ENCODE data around the gene ERMAP. TPM values are rescaled to one million over a fixed set of nuclear protein-coding genes. Genes with fewer than 3 reads are reported as not detected.

ERMAP gene
- total and polyA plus RNA-seq, 2 donors from 2014 or later = 5.4 to 13.3 TPM

DNA sequence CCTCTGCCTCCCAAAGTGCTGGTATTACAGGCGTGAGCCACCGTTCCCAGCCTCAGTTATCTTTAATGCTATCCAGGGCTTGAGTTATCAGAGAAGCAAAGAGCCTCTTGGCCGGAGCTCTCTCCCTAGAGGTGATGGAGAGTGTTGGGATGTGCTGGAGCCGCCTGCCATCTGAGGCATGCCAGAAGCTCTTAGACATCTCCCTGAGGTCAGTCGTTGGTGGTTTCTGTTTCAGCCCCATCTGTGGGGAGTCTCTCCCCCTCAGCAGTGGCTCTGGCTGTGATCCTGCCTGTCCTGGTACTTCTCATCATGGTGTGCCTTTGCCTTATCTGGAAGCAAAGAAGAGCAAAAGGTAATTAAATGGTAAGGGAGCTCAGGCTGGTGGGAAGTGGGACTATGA, 17.9 kb downstream of the ERMAP start:
- Histone ChIP-seq H3K9me3 (ENCODE audit: control insufficient read depth in 2 of 3, insufficient read depth in 1 of 3, low read length in 3 of 3) (no peaks in the 10 kb centered on the region), H3K4me3 (ENCODE audit: low read length in 3 of 3) (no peak overlapping the region), H3K36me3 (ENCODE audit: control insufficient read depth in 2 of 3, insufficient read depth in 3 of 3, low read length in 3 of 3) (peaks cover 0 to 6% (median 6%) of the 10 kb centered on the region in 3 donors), H3K4me1 (ENCODE audit: control insufficient read depth in 2 of 3, insufficient read depth in 2 of 3, low read depth in 1 of 3, low read length in 3 of 3) (no peaks in the 10 kb centered on the region), H3K9ac (ENCODE audit: low read length in 3 of 3) (no peak overlapping the region), H3K27me3 (ENCODE audit: control insufficient read depth, insufficient read depth, low read length) (no peaks in the 10 kb centered on the region), H3K27ac (ENCODE audit: low read depth in 2 of 2, low read length in 2 of 2) (no peak overlapping the region)
- FAIRE-seq = no peak
- no peak for DNase-seq
- intact Hi-C loops (cut with DNase I) = no loop called here
- TF ChIP-seq, protein P1, sequence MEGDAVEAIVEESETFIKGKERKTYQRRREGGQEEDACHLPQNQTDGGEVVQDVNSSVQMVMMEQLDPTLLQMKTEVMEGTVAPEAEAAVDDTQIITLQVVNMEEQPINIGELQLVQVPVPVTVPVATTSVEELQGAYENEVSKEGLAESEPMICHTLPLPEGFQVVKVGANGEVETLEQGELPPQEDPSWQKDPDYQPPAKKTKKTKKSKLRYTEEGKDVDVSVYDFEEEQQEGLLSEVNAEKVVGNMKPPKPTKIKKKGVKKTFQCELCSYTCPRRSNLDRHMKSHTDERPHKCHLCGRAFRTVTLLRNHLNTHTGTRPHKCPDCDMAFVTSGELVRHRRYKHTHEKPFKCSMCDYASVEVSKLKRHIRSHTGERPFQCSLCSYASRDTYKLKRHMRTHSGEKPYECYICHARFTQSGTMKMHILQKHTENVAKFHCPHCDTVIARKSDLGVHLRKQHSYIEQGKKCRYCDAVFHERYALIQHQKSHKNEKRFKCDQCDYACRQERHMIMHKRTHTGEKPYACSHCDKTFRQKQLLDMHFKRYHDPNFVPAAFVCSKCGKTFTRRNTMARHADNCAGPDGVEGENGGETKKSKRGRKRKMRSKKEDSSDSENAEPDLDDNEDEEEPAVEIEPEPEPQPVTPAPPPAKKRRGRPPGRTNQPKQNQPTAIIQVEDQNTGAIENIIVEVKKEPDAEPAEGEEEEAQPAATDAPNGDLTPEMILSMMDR (IDR thresholded peaks at IDR 0.05; ENCODE audit: borderline replicate concordance, extremely low read depth, insufficient read depth) = no peak

DNA sequence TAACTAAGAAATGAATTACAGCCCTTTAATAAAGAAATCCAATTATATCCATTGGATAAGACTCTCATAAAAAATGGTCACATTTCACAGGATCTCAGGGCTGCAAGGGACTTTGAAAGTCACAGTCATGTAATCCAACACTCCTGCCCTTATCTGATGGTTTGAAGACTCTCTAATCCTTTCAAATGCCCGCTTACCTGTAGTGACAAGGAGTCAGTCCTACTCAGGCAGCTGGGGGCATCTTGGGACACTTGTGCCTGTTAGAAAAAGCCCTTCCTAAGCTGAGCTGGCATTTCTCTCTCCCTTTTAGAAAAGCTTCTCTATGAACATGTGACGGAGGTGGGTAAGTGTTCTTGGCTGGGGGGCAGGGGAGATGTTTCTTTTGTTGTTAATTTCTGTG, 18.5 kb downstream of the ERMAP start:
- FAIRE-seq (no peak), DNase-seq (no peak)
- TF ChIP-seq, protein P1 (IDR thresholded peaks at IDR 0.05; ENCODE audit: borderline replicate concordance, extremely low read depth, insufficient read depth) = no peak
- H3K27me3 ChIP-seq (ENCODE audit: control insufficient read depth, insufficient read depth, low read length) = no peaks in the 10 kb centered on the region
- no peaks in the 10 kb centered on the region for H3K9me3 ChIP-seq (ENCODE audit: control insufficient read depth in 2 of 3, insufficient read depth in 1 of 3, low read length in 3 of 3)
- no peak overlapping the region for H3K27ac ChIP-seq (ENCODE audit: low read depth in 2 of 2, low read length in 2 of 2)
- H3K36me3 ChIP-seq (ENCODE audit: control insufficient read depth in 2 of 3, insufficient read depth in 3 of 3, low read length in 3 of 3) = peaks cover 0 to 4% (median 4%) of the 10 kb centered on the region in 3 donors
- intact Hi-C loops (cut with DNase I) = no loop called here
- H3K4me3 ChIP-seq (ENCODE audit: low read length in 3 of 3) = no peak overlapping the region
- H3K4me1 ChIP-seq (ENCODE audit: control insufficient read depth in 2 of 3, insufficient read depth in 2 of 3, low read depth in 1 of 3, low read length in 3 of 3) = no peaks in the 10 kb centered on the region
- H3K9ac ChIP-seq (ENCODE audit: low read length in 3 of 3) = no peak overlapping the region

DNA sequence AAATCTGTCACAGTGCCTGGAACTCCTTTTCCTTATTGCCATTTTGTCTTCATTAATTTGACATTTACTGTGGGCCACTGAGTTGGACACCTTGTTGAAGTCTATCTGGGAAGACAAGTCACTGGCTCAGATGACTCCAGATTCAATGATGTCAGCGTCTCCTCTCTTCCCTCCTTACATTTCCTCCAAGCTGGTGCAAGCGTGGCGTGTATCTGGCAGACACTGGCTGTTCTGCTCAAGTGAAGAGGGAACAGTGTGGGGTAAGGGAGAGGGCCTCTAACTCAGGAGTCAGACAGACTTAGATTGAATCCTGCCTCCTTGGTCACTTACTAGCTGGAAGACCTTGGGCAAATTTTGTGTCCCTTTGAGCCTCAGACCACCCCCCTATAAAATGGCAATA, 20.8 kb downstream of the ERMAP start:
- Histone ChIP-seq H3K4me3 (ENCODE audit: low read length in 3 of 3) (no peak overlapping the region), H3K36me3 (ENCODE audit: control insufficient read depth in 2 of 3, insufficient read depth in 3 of 3, low read length in 3 of 3) (peaks cover 0 to 6% (median 4%) of the 10 kb centered on the region in 3 donors), H3K9ac (ENCODE audit: low read length in 3 of 3) (no peak overlapping the region), H3K9me3 (ENCODE audit: control insufficient read depth in 2 of 3, insufficient read depth in 1 of 3, low read length in 3 of 3) (no peaks in the 10 kb centered on the region), H3K27ac (ENCODE audit: low read depth in 2 of 2, low read length in 2 of 2) (no peak overlapping the region), H3K4me1 (ENCODE audit: control insufficient read depth in 2 of 3, insufficient read depth in 2 of 3, low read depth in 1 of 3, low read length in 3 of 3) (no peaks in the 10 kb centered on the region), H3K27me3 (ENCODE audit: control insufficient read depth, insufficient read depth, low read length) (no peaks in the 10 kb centered on the region)
- DNase-seq (no peak), FAIRE-seq (no peak)
- intact Hi-C loops (cut with DNase I) = no loop called here
- TF ChIP-seq, protein P1 (IDR thresholded peaks at IDR 0.05; ENCODE audit: borderline replicate concordance, extremely low read depth, insufficient read depth) = no peak
